Measurements from ENCODE around the gene ADAMTSL2.

The ADAMTSL2 gene

DNA sequence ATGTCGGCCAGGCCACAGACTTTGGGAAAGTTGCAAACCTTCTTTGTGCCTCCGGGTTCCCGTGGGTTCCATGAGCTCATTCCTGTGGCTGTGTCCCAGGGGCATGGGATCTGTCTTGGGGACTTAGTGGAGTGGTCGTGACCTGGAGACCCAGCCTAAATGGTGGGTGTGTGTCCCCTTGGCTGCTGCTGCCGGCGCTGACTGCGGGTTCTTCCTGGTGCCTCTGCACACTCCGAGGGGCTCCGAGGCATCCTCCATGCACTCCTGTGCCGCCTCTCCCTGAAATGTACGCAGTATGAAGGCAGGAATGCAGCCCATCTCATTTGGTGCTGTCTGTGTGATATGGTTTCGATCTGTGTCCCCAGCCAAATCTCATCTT lies 34.6 kb upstream of the ADAMTSL2 start:
- DNase-seq (ENCODE audit: low read depth), result no peak

DNA sequence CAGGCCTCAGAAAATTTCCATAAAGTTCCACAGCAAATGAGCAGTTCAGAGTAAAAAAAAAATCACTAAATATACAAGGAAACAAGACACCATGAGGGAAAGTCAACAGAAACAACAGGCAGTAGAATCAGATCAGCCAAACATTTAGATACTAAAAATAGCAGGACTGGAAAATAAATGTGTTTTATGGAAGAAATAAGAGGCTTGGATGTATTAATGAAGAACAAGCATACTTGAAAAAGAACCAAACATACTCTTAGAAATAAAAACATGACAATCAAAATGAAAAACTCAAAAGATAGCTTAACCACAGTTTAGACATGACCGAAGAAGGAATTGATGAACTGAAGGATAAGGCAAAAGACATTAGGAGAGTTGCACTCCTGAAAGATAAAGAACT lies 32.4 kb upstream of the ADAMTSL2 start:
- no peak for DNase-seq (ENCODE audit: low read depth)

DNA sequence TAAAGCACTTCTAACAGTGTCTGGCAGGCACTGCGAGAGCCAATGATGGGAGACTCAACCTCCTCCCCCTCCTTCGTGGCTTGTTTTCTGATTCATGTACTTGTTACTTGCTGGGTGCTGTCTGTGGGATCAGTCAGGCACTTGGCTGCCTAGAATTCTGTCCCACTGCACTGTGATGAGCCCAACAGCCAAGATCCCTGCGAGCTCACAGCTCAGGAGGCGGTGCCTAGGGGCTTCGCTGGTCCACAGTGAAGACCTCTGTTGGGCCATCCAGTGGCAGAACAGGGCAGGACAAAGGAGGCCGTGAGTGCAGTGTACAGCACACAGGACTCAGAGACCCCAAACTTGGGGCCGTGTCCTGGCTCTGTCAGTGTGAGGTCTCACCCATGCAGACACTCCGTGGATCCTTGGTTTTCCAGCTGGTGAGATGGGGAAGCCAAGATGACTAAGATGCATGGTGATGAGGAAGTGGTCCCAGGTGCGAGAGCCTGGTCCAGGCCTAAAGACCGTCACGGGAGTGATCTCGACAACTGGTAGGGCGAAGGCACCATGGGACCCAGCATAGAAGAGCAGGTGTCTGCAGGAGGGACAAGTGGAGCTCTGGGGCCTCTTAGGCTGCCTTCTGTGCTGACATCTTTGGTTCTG lies 29.2 kb upstream of the ADAMTSL2 start:
- peak; percentile 43 for DNase-seq (ENCODE audit: low read depth)

DNA sequence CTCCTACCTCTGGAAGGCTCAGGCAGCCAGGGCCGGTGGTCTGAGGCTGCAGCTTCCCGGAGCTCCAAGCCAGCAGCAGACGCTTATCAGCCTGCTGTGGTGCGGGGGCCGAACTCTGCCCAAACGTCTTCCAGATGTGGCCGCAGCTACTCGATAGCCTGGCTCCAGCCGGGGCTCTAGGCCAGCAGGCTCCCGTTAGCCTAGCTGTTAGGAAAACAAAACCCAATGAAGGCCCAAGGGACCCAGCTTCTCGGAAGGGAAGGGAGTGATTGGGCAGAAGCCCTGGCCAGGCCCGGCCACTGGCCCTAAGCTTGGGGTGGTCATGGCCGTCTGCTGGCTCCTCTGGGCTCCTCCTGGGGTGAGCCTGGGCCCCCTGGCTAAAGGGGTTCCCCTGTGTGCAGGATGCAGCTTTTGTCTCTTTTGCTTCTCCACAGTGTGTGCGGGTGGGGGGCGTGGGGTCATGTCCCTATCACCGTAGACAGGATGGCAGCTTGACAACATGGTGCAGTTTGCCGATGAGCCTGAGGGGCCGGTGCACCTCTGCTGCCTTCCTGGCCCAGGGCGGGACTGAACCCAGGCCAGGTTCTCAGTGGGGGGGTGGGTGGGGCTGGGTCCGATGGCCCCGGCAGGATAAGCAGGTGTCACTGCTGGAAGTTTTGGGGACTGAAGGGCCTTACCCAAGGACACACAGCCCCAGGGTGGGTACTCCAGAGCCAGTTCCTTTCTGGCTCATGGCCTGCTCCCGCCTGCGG lies 28.4 kb upstream of the ADAMTSL2 start:
- DNase-seq (ENCODE audit: low read depth), result no peak

DNA sequence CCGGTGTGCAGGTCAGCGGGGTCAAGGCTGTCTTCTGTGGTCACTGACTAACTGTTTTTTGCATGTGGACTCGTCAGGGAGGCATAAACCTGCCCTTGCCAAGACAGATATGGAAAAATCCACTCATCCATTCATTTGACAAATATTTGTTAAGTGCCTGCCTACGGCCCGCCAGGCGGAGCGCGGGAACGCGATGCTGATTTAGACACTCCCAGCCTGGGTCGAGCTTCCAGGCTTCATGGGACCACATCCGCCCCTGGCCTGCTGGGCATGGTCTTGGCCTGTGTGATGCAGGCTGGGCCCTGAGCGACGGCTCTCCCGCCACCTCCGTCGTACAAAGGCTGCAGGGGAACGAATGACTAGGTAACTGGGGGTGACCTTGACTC lies 27.9 kb upstream of the ADAMTSL2 start:
- DNase-seq (ENCODE audit: low read depth), result peak; percentile 97

DNA sequence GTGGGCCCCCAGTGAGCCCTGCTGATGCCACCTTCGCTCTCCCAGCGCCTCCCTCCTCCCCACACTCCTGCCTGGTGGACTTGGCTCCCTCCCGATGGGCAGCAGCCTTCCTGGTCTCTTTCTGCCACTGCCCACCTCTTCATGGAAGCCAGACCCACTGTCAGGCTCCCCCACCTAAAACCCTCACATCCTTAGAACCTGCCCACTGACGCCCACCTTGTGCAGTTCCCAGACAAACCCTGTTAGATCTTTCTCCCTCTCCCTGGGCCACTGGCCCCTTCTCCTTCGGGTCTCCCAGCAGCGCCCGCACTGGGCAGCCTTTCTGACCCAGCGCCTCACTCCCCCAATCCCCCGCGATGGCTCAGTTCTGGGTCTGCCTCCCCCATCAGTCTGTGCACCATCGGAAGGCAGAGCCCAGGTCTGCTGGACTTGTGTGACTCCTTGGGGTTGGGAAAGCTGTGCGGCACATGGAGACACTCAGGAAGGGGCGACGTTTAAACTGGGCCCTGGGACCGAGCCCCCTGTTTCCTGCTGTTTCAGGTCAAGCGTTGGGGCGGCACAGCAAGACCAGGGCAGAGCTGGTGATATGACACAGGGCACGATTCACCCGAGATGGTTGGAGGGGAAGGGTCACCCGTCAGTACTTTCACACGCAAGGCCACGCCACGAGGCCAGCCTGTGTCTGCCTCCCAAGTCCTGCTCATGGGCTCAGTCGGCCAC lies 27.1 kb upstream of the ADAMTSL2 start:
- DNase-seq (ENCODE audit: low read depth), result no peak

DNA sequence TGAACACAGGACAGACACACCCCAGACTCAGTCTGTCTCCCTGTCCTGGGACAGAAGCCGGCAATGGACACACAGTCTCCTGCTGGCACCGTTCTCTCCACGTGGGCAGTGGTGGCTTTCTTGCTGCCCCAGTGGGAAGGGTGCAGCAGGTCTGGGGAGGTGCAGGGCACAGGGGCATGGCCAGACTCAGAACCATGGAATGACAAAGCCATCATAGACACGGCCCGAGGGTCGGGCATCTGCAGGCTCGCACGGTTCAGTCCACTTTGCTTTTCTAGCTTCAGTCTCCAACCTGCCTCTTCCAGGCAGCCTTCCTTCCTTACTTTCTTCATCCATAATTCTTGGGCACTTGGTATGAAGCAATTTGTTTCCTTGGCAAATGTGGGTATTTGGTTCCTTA lies 26.5 kb upstream of the ADAMTSL2 start:
- no peak for DNase-seq (ENCODE audit: low read depth)

DNA sequence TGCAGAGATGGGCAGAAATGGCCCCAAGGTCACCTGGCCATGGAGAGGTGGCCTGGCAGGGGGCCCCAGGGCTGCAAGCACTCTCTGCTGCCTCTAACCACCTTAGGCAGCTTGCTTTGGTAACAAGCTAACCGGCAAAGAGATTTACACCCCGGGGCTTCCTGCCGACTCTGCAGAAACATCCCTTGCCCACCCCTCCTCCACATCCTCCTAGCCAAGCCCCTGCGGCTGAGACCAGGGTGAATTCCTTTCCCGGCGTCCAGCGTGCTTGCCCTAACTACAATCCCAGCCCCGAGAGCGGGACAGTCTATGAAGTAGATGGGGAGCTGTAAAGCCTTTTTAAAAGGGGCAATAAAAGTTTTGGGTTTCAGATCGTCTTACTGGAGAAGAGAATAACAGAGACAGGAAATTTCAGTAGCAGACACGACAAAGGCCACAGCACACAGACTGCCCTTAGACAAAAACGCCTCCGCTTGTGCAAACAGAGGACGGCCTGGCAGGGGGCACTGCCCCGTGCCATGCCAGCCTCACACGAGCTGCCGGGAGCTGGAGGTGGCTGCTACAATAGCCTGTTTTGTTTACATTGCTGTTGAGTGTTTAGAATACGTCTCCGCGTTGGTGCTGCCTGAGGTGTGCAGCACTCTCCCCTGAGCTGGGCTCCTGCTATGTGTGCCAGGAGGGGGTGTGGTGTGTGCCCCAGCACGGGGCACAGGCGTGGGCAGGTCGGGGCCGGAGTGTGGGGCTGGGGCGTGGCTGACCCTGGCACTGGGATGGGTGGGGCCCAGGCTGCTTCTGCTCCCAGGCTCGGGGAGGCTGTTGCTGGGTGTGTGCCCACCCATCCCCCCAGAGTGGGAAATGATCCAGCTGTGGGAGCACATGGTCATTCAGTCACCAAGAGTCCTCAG lies 25.1 kb upstream of the ADAMTSL2 start:
- DNase-seq (ENCODE audit: low read depth), result peak; percentile 33

DNA sequence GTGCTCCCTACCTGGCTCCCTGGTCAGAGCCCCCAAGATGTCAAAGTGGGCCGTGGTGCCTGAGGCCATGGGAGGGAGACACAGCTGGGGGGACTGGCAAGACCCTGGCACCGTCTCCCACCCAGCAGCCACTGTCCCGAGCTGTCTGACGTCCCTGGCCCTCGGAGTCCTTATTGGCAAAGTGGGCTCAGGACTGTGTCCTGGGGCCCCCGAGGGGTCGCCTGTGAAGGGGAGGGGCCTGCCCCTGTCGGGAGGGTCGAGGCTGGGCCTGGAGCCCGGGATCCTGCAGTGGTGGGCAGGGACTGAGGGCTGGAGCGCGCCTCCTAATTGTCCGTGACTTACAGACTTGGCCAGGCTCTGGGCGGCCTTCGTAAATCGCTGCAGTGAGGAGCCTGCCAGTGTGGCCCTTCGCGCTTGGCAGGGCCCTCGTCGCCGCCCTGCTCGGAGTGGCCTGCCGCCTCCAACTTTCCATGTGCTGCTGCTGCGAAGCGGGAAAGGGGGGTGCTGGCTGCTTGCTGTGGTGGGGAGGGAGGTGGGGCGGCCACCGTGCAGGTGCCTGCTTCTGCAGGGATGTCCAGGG lies 23.5 kb upstream of the ADAMTSL2 start:
- no peak for DNase-seq (ENCODE audit: low read depth)

DNA sequence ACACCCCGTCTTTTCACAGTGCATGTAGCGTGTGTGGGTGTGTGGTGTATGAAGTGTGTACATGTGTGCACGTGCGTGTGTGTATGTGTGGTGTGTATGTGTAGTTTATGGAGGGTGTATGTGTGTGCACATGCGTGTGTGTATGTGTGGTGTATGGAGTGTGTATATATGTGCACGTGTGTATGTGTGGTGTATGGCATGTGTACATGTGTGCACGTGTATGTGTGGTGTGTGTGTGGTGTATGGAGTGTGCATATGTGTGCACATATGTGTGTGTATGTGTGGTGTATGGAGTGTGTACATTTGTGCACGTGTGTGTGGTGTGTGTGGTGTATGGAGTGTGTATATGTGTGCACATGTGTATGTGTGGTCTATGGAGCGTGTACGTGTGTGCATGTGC lies 22.9 kb upstream of the ADAMTSL2 start:
- DNase-seq (ENCODE audit: low read depth), result no peak

DNA sequence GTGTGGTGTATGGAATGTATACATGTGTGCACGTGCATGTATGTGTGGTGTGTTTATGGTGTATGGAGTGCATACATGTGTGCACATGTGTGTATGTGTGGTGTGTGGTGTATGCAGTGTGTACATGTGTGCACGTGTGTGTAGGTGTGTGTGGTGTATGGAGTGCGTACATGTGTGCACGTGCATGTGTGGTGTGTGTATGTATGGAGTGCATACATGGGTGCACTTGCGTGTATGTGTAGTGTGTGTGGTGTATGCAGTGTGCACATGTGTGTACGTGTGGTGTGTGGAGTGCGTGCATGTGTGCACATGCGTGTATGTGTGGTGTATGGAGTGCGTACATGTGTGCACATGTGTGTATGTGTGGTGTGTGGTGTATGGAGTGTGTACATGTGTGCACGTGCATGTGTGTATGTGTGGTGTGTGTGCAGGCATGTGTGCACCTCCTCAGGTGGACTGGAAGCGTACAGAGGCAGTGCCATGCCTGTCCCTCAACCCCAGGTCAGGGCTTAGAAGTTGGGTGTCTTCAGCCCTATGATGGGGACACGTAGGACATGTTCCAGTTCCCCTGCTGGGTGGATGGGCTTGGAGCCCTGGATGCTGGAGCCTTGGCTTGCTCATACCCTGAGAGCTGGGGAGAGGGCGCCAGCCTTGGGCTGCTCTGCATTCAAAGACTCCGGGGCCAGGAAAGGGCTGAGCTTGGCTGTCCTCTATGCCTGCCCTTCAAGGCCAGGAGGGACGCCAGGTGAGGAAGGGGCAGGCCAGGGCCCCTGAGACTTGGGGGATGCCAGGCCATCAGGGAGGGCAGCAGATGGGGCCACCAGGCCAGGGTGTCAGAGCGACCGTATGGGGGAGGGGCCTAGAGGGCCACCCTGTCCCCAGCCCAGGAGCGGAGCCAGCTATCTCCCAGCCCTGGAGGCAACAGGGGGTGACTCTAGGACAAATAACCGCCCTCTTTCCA lies 22.0 kb upstream of the ADAMTSL2 start:
- no peak for DNase-seq (ENCODE audit: low read depth)

DNA sequence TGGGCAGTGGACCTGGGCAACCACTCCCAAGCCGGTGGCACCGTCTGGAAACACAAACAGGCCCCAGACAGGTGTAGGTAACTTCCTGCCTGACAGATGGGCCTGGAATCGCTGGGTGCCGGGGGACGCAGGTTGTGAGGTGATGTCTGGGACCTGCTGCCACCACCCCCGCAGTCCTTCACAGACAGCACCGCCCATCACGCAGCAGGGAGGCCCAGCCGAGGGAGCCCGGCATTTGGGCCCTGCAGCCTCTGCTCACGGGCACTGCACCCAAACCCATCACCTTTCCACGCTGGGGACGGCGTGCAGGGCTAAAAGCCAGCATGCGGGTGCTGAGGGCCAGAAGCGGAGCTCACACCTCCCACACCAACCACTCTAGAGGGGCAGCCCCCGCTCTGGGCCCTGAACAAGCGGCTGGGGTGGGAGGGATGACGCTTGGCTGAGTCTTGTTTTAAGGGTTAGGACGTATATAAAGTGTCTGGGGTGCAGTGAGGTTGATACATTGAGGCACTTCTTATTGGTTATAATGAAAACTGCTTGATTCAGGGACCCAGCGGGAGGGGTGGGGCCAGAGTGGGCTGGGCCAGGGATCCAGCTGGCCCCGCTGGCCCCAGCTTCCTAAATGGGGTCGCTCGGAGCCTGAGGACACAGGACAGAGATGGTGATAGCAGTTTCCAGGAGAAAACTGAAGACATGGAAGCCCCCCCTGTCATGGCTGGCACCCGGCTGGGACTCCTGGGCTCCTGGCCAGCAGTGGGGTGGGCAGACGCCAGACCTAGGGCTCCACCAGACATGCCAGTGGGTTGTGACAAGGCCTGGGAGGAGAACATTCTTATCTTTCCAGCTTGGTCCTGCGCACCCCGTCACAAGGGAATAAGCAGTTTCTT lies 21.0 kb upstream of the ADAMTSL2 start:
- DNase-seq (ENCODE audit: low read depth), result no peak

DNA sequence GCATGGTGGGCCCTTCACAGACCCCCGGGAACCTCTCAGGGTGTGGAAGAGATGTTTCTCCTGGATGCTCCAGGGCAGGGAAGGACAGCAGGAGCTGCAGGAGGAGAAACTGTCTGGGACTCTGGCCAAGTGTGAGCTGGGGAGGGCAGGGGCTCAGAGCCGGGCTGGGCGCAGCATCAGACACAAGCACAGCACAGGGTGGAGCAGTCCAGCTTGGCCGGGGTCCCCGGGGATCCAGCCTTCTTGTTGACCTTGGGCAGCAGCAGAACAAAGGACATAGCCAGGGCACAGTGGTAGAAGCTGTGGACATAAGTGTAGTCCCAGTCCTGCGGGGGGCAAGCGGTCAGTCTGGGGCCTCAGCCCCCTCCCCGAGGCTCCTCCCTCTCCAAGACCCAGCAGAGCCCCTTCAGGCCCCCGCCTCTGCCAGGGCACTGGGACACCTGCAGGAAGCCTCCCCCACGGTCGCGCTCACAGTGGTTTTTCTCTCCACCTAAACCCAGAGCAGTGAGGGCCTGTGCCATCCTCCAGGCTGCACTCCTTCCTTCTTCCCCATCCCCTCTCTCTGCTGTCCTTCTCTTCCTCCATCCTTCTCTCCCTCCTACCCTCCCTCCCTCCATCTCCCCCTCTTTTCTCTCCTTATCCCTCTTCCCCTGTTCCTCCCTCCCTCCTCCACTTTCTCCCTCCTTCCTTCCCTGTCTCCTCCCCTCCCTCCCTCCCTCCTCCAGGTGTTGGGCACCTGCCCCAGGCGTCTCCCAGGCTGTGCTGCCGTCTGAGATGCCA lies 19.9 kb upstream of the ADAMTSL2 start:
- DNase-seq (ENCODE audit: low read depth), result no peak

DNA sequence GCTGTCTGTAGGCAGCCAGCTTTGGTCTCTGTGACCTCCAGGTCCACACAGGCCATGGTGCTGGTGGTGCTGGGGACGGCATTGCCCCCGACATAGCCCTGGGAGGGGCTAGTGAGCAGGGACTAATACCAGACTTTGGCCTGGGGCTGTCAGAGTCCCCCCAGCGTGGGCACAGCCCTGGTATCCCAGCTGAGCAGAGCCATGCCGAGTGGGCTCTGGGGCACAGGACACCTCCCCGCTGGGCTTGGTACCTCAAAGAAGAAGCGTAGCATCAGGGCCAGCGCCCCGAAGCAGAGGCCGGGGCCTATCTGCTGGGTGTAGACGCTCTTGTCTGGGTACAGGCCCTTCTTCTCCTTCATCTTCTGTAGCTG lies 19.3 kb upstream of the ADAMTSL2 start:
- DNase-seq (ENCODE audit: low read depth), result no peak

DNA sequence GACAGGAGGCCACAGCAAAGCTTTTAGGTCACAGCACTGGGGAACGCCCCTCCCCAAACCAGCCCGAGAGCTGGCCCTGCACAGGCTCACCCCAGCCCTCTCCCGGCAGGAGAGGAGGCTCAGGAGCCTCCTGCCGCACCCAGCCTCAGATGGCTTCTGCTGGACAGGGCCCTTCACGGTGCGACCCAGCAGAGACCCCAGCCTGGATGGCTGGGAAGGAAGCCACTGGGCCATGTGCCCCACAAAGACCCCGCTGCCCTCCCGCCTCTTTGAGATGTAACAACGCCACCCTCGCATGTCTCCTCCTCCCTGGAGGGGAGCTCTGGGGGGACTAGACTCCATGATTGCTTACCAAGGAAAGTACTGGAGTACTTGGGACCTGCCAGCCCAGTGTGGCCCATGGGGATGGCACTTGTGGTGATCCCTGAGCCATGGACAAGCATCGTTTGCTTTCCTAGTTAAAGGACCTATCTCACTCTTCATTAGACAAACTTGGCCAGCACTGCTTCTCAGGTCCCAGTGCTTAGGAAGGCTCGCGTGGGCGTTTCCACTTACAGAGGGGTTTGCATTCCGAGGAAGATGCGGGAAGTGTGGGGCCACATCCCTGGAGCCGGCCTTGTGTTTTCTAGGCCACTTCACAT lies 18.8 kb upstream of the ADAMTSL2 start:
- DNase-seq (ENCODE audit: low read depth), result no peak

DNA sequence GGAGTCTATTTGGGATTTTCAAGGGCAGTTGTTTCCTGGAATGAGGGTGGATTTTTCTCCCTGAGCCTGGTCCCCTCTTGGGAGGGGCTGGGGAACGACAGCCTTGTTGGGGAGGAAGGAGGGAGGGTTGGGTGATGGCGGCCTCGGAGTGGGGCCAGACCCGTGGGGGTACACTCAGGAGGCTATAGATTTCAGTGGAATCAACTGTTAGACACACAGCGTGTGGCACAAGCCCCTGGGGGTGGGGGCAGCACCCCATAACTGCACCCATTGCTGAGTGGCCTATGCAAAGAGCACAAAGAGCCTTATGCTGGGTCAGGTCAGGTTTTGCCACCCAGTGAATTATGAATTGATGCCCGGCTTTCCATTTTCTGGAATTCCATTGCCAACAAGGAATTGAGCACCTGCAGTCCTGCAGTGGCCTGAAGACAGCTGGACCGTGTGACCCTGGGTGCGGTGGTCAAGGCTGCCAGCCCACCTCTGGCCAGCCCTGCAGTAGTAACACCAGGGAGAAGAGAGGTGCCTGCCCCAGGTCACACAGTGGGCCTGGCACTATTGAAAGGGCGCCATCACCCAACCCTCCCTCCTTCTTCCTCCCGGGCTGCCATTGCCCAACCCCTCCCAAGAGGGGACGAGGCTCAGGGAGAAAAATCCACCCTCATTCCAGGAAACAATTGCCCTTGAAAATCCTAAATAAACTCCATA lies 18.1 kb upstream of the ADAMTSL2 start:
- DNase-seq (ENCODE audit: low read depth), result no peak

DNA sequence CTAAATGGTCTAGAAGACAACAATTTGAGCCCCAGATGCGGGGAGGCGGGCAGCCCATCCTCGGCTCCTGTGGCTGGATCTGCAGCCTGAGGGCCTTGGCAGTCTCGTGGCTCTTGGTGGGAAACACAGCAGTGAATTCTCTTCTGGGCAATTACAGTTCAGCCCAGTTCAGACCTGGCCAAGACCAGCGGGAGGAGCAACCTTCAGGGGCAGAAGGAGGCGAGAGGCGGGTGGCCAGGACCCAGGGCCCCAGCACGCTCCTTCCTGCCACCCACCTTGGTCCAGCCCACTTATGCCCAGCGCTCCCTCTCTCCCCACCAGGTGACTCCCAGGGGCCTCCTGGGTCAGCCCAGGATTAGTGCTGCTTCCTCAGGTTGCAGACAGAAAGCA lies 17.5 kb upstream of the ADAMTSL2 start:
- DNase-seq (ENCODE audit: low read depth), result no peak

DNA sequence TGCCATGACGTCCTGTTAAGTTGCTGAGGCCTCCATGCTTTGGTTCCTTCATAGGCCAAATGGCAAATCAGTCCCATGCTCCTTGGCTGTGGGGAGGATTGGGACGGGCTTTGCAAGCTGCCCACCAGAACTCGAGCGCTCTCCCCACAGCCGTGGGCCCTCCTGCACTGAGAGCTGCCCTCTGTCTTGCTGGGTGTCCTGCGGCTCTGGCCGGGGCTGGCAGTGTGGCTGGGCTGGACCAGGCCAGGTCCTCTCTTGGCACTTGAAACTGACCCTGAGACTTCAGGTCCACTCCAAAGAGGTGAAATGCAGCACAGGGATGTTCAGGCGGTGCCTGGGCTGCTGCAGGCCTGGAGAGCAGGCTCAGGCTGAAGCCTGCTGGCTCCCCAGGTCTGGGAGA lies 16.8 kb upstream of the ADAMTSL2 start:
- DNase-seq (ENCODE audit: low read depth), result no peak
